Ascending aorta (tissue), 2 donors: ENCODE measurements around the gene RBMS3. TPM values are rescaled to one million over a fixed set of nuclear protein-coding genes. Genes with fewer than 3 reads are reported as not detected.

Experiments
- DNase-seq, 2 donors: peaks; one replicate each; pipeline ENCODE4 v3.0.0-alpha.2; 2019; ENCODE audit warnings: low spot score in 2 of 2
- H3K27ac ChIP-seq, 2 donors: fragments of 200-600 bp; sonication (generic); one replicate each; pipeline ENCODE4 v1.5.1; 2016 to 2017; ENCODE audit warnings: mild to moderate bottlenecking in 1 of 2
- H3K27me3 ChIP-seq: fragments of 200-600 bp; sonication (generic); one replicate; pipeline ENCODE4 v1.5.1; 2017
- H3K36me3 ChIP-seq, 2 donors: fragments of 200-600 bp; sonication (generic); one replicate each; pipeline ENCODE4 v1.5.1; 2016
- H3K4me1 ChIP-seq, 2 donors: fragments of 200-600 bp; sonication (generic); one replicate each; pipeline ENCODE4 v1.5.1; 2016 to 2017; ENCODE audit warnings: mild to moderate bottlenecking in 1 of 2
- H3K4me3 ChIP-seq, 2 donors: fragments of 200-600 bp; sonication (generic); one replicate each; pipeline ENCODE4 v1.5.1; 2016 to 2017; ENCODE audit warnings: mild to moderate bottlenecking in 1 of 2
- H3K9me3 ChIP-seq, 2 donors: fragments of 200-600 bp; sonication (generic); one replicate each; pipeline ENCODE4 v1.5.1; 2016
- CTCF ChIP-seq, 3 experiments: fragments of 200-600 bp in 2 of 3; fragments of 450-650 bp in 1 of 3; sonication (generic) in 2 of 3; IDR thresholded peaks; one replicate each; pipeline ENCODE4 v1.5.1; 2016 to 2019; ENCODE audit warnings: antibody characterized with exemption in 3 of 3, mild to moderate bottlenecking in 1 of 3, moderate library complexity in 1 of 3
- intact Hi-C: fragments of 100-400 bp; cut with DNase I; formaldehyde crosslinking; loops from one replicate; pipeline ENCODE4 v1.15.1; 2023
- total RNA-seq: library from RNA; depleted of rRNA; stranded (reverse); fragments of >200 nt; gene quantifications from one replicate; pipeline ENCODE4 v1.1.0, GENCODE V29; 2016

Gene RBMS3
- total RNA-seq, 1 donor from 2014 or later, result 65.8 TPM

DNA sequence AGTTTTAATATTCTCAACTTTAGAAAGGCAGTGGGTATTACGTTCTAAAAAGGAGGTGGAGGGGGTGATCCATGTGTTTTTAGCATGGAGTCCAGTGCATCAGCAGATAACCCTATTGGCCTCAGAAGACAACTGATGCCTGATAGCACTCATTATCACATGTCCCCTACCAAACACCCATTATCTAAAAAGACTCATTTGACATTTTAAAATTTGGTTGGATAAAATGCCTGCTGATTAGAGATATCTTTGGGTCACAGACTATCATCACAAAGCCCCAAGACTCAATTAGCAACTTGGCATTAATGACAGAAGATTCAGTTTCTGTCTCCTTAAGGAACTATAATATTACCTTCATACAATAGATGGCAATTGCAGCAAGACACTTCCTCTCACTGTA lies 589.3 kb downstream of the RBMS3 start:
- Histone ChIP-seq H3K4me1 (peaks cover 0 to 3% of the 10 kb centered on the region in 2 donors), H3K27ac (no peak overlapping the region), H3K9me3 (peaks cover 0 to 8% of the 10 kb centered on the region in 2 donors), H3K36me3 (peaks cover 0 to 4% of the 10 kb centered on the region in 2 donors), H3K27me3 (no peaks in the 10 kb centered on the region), H3K4me3 (no peak overlapping the region)
- no peak for TF ChIP-seq CTCF (IDR thresholded peaks at IDR 0.05)
- intact Hi-C loops, result no loop called here
- no peak for DNase-seq

DNA sequence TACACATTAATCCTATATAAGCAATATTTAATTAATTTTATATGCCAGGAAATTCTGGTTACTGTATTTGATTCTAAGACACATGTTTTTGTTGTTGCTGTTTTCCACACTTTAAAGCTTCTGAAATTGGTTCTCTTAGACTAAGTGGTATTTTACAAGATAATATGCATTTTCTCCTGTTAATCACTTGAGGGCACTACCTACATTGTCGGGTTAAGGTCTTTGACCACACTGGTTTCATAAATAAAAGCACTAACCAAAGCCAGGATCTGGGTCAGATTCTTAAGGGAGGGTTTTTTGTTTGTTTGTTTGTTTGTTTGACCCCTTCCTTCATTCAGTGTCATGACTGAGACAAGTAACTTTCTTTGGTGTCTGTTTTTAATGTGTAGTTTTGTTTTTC lies 590.2 kb downstream of the RBMS3 start:
- Histone ChIP-seq H3K4me1 (peaks cover 0 to 3% of the 10 kb centered on the region in 2 donors), H3K4me3 (no peak overlapping the region), H3K9me3 (peaks cover 0 to 8% of the 10 kb centered on the region in 2 donors), H3K36me3 (peaks cover 0 to 4% of the 10 kb centered on the region in 2 donors), H3K27ac (no peak overlapping the region), H3K27me3 (no peaks in the 10 kb centered on the region)
- intact Hi-C loops, result no loop called here
- TF ChIP-seq CTCF (IDR thresholded peaks at IDR 0.05), result no peak
- DNase-seq, result no peak

DNA sequence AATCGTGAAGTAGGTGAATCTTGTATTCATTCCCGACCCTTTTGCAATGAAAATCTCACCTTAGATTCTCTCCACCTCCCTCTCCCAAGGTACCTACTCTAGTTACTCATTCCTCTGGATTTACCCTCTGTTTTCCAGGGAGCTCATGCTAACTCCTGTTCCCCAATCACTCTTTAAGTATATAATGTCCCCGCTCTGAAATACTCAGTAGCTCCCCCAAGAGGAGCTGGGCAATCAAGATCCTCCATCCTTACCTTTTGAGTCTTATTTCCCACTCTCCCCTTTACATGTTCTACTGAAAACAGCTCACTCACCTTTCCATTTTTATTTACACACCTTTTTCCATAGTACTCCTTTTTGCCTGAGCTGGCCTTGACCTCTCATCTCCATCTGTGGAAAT lies 599.9 kb downstream of the RBMS3 start:
- no peak for TF ChIP-seq CTCF (IDR thresholded peaks at IDR 0.05)
- intact Hi-C loops, result no loop called here
- Histone ChIP-seq H3K9me3 (no peaks in the 10 kb centered on the region), H3K4me3 (no peak overlapping the region), H3K36me3 (no peaks in the 10 kb centered on the region), H3K27me3 (no peaks in the 10 kb centered on the region), H3K27ac (no peak overlapping the region), H3K4me1 (peaks cover 0 to 2% of the 10 kb centered on the region in 2 donors)
- DNase-seq, result no peak

DNA sequence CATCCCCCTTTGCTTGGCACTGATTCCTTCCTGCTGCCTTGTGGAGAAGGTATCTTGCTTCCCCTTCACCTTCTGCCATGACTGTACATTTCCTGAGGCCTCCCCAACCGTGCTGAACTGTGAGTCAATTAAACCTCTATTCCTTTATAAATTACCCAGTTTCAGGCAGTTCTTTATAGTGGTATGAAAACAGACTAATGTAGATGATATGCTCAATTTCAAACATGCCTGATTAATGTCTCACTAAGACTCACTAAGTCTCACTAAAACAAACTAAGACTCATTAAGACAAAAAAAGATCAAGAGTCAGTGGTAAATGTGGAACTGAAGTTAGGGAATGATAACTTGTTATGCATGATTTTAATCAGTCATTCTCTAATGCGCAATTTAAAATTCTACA lies 606.6 kb downstream of the RBMS3 start:
- H3K9me3 ChIP-seq, result no peaks in the 10 kb centered on the region
- intact Hi-C loops, result no loop called here
- no peak for DNase-seq
- H3K4me1 ChIP-seq, result no peaks in the 10 kb centered on the region
- H3K36me3 ChIP-seq, result peaks cover 0 to 3% of the 10 kb centered on the region in 2 donors
- H3K27ac ChIP-seq, result no peak overlapping the region
- H3K4me3 ChIP-seq, result no peak overlapping the region
- no peak for TF ChIP-seq CTCF (IDR thresholded peaks at IDR 0.05)
- no peaks in the 10 kb centered on the region for H3K27me3 ChIP-seq

- no peak overlapping the region for H3K27ac ChIP-seq
- no peaks in the 10 kb centered on the region for H3K9me3 ChIP-seq
- peaks cover 0 to 3% of the 10 kb centered on the region in 2 donors for H3K36me3 ChIP-seq
- no peaks in the 10 kb centered on the region for H3K4me1 ChIP-seq
- H3K4me3 ChIP-seq, result no peak overlapping the region
- H3K27me3 ChIP-seq, result no peaks in the 10 kb centered on the region
- no peak for DNase-seq
- intact Hi-C loops, result no loop called here
- TF ChIP-seq CTCF (IDR thresholded peaks at IDR 0.05), result no peak
Measured at GRCh38 chr3:29889215-29889614, 608.3 kb downstream of the RBMS3 start.

GRCh38 chr3:29890801-29891200 lies 609.9 kb downstream of the RBMS3 start:
- no peak for DNase-seq
- Histone ChIP-seq H3K4me3 (no peak overlapping the region), H3K4me1 (no peaks in the 10 kb centered on the region), H3K27ac (no peak overlapping the region), H3K27me3 (no peaks in the 10 kb centered on the region), H3K9me3 (no peaks in the 10 kb centered on the region), H3K36me3 (peaks cover 0 to 3% of the 10 kb centered on the region in 2 donors)
- intact Hi-C loops, result no loop called here
- TF ChIP-seq CTCF (IDR thresholded peaks at IDR 0.05), result no peak
